Measurements from ENCODE around the gene GRIK3.

GRCh38 chr1:36863061-36863460 lies 171.3 kb downstream of the GRIK3 start:
- TF ChIP-seq EGR1 (IDR thresholded peaks at IDR 0.05; ENCODE audit: borderline replicate concordance, low read depth, low read length) (no peak), POLR2A (IDR thresholded peaks at IDR 0.05; ENCODE audit: control extremely low read depth in 1 of 2, low read depth in 2 of 2, low read length in 2 of 2) (no peak), YY1 (IDR thresholded peaks at IDR 0.05; ENCODE audit: low read depth, low read length) (no peak), EP300 (IDR thresholded peaks at IDR 0.05; ENCODE audit: borderline replicate concordance in 1 of 2, low read depth in 2 of 2, low read length in 2 of 2) (no peak), ATF3 (IDR thresholded peaks at IDR 0.05; ENCODE audit: insufficient read depth, low read depth, low read length) (no peak), MAX (IDR thresholded peaks at IDR 0.05) (no peak)
